Measurements from ENCODE around the gene SPATA18.

- TF ChIP-seq, protein P1, sequence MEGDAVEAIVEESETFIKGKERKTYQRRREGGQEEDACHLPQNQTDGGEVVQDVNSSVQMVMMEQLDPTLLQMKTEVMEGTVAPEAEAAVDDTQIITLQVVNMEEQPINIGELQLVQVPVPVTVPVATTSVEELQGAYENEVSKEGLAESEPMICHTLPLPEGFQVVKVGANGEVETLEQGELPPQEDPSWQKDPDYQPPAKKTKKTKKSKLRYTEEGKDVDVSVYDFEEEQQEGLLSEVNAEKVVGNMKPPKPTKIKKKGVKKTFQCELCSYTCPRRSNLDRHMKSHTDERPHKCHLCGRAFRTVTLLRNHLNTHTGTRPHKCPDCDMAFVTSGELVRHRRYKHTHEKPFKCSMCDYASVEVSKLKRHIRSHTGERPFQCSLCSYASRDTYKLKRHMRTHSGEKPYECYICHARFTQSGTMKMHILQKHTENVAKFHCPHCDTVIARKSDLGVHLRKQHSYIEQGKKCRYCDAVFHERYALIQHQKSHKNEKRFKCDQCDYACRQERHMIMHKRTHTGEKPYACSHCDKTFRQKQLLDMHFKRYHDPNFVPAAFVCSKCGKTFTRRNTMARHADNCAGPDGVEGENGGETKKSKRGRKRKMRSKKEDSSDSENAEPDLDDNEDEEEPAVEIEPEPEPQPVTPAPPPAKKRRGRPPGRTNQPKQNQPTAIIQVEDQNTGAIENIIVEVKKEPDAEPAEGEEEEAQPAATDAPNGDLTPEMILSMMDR (IDR thresholded peaks at IDR 0.05 in 4 of 5, conservative IDR thresholded peaks at IDR 0.05 in 1 of 5): no peak
- TF ChIP-seq POLR2A (IDR thresholded peaks at IDR 0.05): no peak
These were observed 40.7 kb downstream of the SPATA18 start for GRCh38 chr4:52091801-52092200.
